Activated T-helper 9 cell treated with anti-CD3 and anti-CD28 coated beads, Interleukin-2, amount 50 U/mL, for 16 hours (primary cell): ENCODE results near the gene PHACTR1.
"Not testable (repeated sequence)": the region's sequence is repeated elsewhere in the genome, so short reads cannot be mapped to it uniquely, and the experiment has no call there.

ENCODE experiments used
- DNase-seq: peaks from one replicate; pipeline ENCODE4 v3.0.0-alpha.2; 2020; ENCODE audit warnings: low read depth

The PHACTR1 gene

DNA sequence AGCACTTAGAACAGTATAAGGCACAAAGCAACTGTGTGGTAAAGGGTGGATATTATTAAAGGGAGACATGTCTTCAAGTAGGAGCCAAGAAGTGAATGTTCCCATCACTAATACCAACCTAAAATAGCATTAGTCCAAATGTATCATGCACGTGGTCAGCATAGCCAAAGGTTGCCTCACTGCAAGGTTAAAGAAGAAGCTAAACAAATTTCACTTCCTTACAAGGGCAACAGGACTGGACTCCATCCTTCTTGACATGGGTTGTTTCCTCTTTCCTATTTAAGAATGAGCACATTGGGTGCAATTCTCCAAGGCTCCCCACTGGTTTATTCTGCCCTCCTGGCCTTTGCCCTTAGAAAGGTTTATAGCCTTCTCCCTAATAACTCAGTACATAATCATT, 186.7 kb downstream of the PHACTR1 start:
- DNase-seq = no peak

DNA sequence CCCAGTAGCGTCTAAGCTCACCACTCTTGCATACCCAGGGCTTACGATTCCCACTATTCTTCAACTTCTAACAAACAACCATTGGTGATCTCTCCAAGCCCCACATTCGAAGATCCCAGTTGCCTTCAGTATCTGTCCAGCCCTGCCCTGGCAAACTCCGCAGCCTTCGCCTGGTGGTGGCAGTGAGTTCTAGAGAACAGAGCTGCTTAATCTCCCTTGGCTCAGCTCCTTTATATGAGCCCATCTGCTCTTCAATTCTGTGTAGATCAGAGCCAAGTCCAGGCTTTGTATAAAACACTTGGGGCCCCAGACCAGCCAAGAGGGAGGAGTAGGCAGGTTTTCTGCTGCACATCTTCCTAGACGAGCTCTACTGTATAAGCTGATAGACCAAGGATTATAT, 193.3 kb downstream of the PHACTR1 start:
- DNase-seq = no peak

DNA sequence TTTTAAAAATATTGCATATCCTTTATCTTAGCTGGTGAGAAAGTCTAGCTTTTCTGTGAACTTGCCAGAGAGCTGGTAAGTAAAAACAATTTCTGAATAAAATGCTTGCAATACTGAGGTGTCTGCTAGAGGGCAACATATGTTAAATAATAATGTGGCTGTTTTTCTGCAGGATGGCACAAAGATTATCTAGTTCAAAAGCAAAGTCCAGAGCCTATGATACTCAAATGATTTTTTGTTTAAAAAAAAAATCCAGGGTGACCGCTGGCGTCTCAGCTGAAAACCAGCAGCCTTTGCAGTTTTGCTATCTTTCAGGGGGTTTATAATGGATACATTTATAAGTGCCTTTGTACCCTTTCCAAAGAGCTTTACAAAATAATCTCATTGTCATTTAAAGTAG, 194.9 kb downstream of the PHACTR1 start:
- DNase-seq = no peak

DNA sequence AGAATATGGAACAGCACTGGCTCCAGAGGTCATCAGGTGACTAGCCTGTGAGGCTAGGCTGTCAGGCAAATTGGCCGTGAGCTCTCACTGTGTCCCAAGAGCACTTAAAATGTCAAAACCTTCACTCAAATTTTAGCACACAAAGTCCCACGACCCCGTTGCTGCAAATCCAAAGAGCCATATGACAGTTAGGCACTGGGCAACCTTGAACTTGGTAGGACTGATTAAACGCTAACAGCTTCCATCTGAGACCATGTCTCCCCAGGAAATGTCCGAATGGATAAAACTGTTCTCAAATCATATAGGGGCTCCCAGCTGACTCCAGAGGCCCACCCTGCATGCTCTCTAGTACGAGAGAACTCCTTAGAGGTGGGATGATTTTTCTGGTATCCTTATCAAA, 196.6 kb downstream of the PHACTR1 start:
- DNase-seq = no peak

DNA sequence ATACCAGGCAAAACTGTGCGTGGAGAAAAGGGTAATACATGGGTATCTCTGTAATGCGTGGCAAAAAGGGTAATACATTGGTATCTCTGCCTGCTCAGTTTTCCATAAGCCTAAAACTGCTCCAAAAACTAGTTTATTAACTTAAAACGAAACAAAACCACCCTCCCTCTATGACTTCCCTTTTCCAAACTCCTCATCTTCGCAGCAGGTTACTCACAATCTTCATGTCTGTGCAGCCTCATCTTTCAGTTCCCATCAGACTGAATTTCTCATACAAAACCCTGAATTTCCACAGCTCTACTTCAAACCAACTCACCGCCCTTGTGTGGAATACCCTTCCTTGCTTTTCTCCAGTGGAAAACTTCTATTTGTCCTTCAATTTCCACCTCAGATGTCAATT, 199.4 kb downstream of the PHACTR1 start:
- no peak for DNase-seq

DNA sequence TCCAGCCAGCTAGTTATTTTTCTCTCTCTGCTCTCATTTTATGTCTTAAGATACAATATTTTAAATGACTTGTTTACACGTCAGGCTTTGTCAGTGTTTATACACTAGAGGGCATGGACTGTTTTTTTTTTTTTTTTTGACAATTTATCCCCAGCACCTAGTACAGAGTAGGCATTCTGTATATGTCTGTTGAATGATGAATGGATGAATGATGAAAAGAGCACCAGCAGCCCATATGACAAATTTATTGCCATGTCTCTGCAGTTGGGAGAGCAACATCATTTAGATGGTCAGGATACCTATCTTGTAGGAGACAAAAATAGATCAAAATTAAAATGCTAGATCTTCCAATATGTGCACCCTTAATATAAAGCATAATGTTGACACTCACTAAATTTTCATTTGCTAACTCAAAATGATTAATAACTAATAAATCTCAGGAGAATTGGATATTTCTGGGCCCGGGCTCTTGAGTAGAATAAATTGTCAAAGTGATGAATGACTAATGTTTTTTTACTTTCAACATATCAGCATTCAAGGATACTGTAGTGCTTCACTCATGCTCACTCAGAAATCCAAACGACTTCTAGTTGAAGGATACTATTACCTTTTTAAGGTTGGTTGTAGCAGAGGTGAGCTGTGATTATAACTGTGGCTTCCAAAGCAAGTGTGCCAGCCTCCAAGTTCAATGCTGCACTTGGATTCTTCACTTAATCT, 200.0 kb downstream of the PHACTR1 start:
- no peak for DNase-seq

DNA sequence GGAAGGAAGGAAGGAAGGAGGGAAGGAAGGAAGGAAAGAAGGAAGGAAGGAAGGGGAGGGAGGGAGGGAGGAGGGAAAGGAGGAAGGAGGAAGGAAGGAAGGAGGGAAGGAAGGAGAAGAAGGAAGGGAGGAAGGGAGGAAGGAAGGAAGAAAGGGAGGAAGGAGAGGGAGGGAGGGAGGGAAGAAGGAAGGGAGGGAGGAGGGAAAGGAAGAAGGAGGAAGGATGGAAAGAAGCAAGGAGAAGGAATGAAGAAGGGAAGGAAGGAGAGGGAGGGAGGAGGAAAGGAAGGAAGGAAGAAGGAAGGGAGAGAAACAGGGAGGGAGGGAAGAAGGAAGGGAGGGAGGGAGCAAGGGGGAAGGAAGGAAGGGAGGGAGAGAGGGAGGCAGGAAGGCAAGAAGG, 204.9 kb downstream of the PHACTR1 start:
- no peak for DNase-seq

DNA sequence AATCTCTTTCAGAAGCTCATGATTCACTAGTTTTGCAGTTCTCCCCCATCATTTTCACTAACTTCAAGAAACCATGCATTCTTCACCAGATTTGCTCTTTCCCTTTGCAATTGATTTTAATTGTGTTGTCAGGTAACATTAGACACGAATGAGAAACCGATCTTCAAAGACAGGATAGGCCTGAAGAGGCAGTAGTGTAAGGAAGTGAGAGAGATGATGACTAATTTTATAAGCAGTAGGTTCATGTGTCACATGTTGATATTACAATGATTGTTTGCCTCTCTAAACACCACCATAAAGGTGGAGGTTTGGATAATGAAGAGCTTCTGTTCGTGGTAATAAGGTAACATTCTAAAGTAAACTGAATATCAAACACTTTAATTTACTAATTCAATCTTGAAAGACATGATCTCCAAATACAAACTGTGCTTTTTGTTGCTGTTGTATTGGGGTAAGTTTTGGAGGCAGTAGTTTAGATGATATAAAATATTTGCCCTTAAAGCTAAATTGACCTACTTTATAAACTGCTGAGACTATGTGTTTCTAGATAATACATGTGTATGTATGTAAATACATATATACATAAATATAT, 207.2 kb downstream of the PHACTR1 start:
- no peak for DNase-seq

DNA sequence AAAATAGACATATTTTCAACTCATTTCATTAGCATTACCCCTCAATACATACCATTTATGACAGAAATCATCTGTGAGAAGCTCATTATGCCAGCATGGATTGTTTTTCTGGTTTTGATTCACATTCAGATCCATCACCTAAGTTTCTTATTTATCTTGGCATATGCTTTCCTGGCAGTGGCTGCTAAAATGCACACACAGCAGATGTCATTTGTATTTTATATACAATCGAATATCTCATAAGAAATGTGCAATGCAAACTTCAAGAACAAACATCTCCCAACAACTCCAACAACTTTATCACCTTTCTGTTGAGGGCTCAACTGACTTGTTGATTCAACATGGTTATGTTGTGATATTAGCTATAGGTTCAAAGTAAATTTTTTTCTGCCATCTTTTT, 208.3 kb downstream of the PHACTR1 start:
- DNase-seq = no peak

DNA sequence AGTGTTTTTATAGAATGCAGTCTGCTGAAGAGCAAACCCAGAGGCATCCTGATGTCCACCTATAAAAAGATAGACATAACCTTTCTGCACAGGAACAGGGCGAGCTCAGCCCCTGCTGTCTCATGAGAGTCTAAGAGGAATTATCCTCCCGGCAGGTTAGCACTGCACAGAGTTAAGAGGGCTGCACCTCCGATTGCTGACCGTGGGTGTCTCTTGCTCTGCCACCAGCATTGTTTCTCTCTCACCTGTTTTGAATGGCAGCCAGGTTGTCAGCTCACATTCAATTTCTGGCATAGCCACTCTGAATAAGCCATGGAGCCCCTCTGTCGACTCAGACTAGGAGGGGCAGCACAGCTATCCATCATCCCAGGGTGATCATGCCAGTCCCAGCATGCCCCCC, 211.2 kb downstream of the PHACTR1 start:
- no peak for DNase-seq

DNA sequence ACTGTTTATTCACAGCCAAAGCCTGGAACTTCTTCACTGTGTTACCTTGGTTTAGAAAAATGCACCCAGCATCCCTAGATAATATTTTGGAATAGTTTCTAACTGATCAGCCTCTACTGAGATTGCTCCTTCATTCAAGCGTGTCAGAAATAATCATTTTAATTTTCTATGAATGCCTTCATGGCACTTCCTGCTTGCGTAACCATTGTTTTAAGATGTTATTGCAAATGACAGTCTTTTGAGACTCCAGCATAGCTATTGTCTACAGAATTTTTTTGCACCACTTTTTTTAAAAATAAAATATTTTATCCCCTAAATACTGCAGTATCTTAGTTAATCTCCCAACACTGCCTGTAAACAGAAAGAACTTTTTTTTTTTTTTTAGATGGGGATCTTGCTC, 213.1 kb downstream of the PHACTR1 start:
- DNase-seq = no peak

DNA sequence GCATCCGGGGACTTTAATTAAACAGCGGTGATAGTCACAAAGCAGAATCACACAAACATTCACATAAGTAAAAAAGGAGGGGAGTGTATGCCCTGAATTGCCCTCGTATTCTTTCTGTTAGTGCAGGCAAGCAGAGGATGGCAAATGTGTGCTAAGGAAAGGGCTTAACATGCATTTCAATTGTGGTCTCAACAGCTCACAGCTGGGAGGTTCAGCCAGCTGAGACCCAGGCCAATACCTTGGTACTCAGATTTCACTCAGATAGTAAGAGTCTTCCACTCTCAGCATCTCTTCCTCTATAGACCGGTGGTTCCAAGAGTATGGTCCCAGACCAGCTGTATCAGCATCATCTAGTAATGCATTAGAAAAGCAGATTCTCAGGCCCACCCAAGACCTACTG, 215.1 kb downstream of the PHACTR1 start:
- DNase-seq = no peak

DNA sequence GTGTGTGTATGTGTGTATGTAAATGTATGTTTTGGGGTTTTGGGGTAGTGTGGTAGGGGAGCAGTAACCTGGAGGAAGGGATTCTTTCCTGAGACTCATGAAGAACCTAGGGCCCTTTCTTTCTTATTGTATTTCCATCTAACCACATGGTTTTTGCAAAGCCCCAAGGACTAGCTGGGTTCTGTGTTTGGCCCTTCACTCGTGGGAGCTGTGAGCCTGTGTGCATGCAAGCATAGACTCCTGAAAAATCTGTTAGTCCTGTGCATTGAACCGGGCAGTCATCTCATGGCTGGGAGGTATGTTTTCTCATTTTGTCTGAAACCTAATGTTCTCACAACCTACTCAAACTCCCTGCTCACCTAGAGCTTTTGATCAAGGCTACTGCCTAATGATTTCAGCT, 219.1 kb downstream of the PHACTR1 start:
- DNase-seq = no peak

DNA sequence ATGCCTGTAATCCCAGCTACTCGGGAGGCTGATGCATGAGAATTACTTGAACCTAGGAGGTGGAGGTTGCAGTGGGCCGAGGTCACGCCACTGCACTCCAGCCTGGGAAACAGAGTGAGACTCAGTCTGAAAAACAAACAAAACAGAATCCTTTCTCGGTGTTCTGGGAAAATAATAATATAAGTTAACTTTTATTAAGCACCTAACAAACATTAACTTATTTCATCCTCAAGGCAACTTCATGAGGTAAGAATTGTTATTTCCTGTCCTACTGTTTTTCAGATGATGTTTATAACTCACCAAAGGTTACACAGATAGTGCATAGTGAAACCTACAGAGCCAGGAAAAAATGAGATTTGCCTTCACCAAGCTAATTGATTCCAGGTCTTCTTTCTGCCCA, 221.4 kb downstream of the PHACTR1 start:
- no peak for DNase-seq

DNA sequence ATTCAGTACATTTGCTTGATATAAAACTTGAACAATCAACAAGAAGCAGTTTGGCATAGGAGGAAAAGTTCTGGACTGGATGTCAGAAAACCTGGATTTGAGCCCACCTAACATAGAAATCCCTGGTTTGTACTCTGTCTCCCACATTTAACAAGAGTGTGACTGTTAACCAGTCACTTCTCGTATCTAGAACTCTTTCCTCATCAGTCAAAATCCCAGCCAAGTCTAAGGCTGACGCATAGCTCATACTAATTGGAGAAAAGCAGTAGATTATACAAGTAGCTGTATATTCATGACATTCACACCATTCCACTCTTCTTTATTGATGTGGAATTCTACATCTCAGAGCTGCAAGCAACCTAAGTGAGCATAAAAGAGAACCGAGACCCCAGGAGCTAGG, 222.7 kb downstream of the PHACTR1 start:
- DNase-seq = no peak

DNA sequence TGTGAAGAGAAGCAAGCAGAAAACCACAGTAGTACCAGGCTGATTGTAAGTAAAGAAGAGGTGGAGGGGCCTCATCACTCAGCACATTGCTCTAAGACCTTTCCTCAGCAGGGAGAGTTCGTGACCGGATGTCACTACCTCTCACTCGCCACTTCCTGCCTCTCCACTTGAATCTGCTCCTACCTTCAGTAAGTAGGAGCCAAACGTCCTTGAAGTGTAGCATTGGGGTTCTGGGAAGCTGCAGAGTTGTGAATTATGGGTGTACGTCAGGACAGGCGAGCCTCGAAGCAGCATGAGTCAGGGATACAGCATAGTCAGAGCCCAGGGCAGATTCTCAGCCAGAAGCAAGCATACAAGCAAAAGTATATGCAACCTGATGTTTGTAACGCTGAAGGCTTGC, 224.9 kb downstream of the PHACTR1 start:
- DNase-seq = no peak

DNA sequence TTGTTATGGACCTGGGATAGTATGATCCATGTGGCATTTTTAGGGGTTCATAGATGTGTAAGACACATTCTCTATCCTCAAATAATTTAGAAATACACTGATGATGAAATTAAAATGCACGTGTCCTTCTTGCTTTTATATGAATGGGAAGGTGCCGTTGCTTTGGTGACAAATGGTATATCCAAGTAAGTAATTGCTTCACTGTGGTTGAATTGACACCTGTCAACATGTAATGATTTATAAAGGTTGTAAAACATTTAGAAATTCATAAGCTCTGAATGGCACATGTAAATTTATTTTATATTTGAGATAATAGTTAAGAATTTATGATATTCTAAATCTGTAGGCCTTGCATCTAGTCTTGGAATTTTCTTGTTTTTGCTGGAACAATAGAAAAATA, 227.0 kb downstream of the PHACTR1 start:
- DNase-seq = no peak

DNA sequence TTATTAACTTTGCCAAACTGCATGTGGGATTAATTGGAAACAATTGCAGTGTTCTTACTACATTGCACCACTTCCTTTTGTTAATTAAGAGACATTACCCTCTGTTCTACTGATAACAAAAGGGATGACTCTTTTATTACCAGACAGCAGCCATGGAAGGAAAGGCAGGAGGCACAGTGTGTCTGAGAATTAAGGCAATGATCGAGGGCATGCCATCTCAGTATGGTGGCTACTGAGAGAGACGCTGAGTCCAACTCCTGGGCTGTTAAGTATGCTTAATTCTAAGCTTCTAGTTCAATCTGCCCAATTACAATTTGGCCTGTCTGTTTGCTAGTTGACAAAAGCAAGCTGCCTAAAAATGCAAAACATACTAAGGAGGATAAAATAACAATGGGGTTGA, 227.4 kb downstream of the PHACTR1 start:
- no peak for DNase-seq

DNA sequence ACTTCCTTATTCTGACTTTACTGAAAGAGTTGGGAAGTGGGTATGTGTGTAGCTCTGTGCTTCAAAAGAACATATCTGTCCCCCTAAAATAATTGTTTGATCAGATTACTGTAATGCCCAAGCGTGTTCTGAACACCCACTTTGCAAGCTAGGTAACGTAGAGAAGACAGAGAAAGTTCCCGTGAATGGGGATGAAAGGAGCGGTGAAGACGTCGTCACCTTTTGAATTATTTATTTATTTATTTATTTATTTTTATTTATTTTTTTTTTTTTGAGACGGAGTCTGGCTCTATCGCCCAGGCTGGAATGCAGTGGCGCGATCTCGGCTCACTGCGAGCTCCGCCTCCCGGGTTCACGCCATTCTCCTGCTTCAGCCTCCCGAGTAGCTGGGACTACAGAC, 228.0 kb downstream of the PHACTR1 start:
- not testable (repeated sequence) for DNase-seq

DNA sequence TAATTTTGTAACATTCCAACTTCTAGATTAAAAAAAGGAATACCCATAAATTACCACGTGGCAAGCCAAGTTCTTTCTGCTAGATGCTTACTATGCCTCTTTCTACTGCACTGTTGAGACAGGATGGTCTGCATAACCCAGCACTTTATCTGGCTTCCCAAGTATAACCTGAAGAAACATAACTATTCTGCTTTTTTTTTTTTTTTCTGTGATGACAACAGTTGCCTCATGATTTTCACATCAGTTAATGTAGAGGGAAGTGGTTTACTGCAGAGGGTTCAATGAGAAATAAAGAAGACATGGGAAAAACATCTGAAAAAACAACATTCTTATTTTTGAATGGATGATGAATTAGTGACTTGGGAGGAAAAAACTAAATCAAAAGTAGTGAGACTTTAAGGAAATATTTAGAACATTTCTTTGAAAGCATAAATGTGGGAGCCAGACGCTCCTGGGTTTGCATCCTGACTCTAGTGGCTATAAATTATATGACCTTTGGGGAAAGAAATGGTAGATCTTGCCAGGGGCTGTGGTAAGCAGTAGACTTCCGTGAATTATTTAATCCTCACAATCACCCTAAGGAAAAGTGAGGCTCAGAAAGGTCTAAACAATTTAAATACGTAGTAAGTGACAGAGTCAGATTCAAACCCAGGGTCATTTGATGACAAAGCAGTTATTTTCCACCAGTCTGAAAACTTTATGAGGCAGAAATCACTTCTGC, 230.7 kb downstream of the PHACTR1 start:
- DNase-seq = no peak

DNA sequence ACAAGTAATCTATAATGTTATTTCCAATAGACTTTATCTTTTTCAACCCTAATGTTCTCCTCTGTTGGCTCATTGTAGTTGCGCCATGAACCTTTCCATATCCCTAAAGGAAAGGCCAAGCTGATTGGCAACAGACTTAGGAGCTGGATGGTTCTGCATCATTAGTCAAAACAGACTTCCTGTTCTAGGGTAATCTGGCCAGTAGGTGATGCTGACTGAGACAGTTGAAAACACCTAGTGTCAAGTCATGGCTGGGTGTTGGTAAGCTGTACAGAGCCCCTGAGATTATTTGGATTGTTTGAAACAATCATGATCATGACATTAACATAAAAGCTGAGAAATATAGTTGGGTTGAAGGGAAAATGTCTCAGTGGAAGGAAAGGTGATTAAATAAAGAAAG, 231.4 kb downstream of the PHACTR1 start:
- no peak for DNase-seq

DNA sequence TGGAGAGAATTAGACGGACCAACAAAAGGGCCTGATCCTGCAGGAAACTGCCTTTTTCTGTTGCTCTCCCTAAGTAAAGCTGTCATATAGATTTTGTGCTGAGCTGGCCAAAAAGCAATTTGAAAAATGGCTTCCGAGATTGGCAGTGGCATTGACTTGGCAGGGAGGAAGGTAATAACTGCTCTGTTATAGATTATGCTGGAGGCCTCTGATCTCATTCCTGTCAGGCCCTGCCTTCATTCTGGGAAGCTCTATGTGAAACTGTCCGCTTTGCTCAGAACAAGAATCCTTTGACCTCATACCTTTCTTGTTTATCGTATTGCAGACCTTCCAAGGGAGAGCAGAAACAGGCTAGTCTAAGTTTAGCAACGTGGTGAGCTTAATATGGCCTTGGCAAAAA, 234.4 kb downstream of the PHACTR1 start:
- DNase-seq = no peak

DNA sequence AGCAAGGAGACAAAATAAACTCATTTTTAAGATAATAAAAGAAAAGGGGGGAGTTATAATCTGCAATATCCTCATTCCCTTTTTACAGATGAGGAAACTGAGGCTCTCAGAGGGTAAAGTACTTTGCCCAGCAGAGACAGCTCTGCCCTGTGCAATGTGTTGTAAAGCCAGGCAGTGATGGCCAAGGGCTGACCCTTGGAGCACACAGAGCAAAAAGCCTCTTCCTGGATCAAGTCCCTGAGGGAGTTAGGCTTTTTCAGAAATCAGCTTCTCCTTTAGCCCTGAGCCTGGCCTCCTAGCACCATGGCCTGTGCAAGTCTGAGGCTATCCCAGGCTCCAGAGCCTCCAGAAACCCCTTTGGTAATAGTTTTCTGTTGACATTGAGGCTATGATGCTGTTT, 234.8 kb downstream of the PHACTR1 start:
- DNase-seq = no peak

DNA sequence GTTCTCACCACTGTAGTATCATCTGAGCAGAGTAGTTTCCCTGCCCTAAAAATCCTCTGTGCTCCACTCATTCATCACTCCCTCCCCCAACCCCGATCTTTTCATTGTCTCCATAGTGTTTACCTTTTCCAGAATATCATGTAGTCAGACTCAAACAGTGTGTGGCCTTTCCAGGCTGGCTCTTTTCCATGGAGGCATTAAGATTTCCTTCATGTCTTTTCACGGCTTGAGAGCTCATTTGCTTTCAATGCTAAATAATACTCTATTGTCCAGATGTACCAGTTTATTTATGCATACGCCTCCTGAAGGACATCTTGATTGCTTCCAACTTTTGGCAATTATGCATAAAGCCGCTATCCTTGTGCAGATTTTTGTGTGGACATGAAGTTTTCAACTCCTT, 235.8 kb downstream of the PHACTR1 start:
- DNase-seq = no peak
